Ishikawa (cell line): ENCODE measurements around the gene LILRB2.

ENCODE experiments used
- CEBPB ChIP-seq: IDR thresholded peaks from 2 replicates; pipeline ENCODE4 v1.6.1; 2012
- CREB1 ChIP-seq: IDR thresholded peaks from 2 replicates; pipeline ENCODE4 v1.6.1; 2012; ENCODE audit warnings: low read depth
- EGR1 ChIP-seq: IDR thresholded peaks from 2 replicates; pipeline ENCODE4 v1.6.1; 2012
- EP300 ChIP-seq: IDR thresholded peaks from 2 replicates; pipeline ENCODE4 v1.6.1; 2012; ENCODE audit warnings: borderline replicate concordance
- FOXM1 ChIP-seq: IDR thresholded peaks from 2 replicates; pipeline ENCODE4 v1.6.1; 2012; ENCODE audit warnings: low read depth, borderline replicate concordance
- MAX ChIP-seq: IDR thresholded peaks from 2 replicates; pipeline ENCODE4 v1.6.1; 2012
- NFIC ChIP-seq: IDR thresholded peaks from 2 replicates; pipeline ENCODE4 v1.6.1; 2012
- RAD21 ChIP-seq: IDR thresholded peaks from 2 replicates; pipeline ENCODE4 v1.6.1; 2012; ENCODE audit warnings: low read depth
- TAF1 ChIP-seq: IDR thresholded peaks from 2 replicates; pipeline ENCODE4 v1.6.1; 2012; ENCODE audit warnings: low read depth, mild to moderate bottlenecking
- TCF12 ChIP-seq: IDR thresholded peaks from 2 replicates; pipeline ENCODE4 v1.6.1; 2012; ENCODE audit warnings: low read depth
- TEAD4 ChIP-seq: IDR thresholded peaks from 2 replicates; pipeline ENCODE4 v1.6.1; 2012
- YY1 ChIP-seq: IDR thresholded peaks from 2 replicates; pipeline ENCODE4 v1.6.1; 2012; ENCODE audit warnings: low read depth
- ZBTB7A ChIP-seq: IDR thresholded peaks from 2 replicates; pipeline ENCODE4 v1.6.1; 2012; ENCODE audit warnings: low read depth
- TF ChIP-seq, protein P1 (sequence below): IDR thresholded peaks from 2 replicates; pipeline ENCODE4 v1.6.1; 2012
- TF ChIP-seq, protein P2 (sequence below): IDR thresholded peaks from 2 replicates; pipeline ENCODE4 v1.6.1; 2012; ENCODE audit warnings: low read depth, mild to moderate bottlenecking

Gene LILRB2

GRCh38 chr19:54307389-54308020, 26.6 kb upstream of the LILRB2 start:
- TF ChIP-seq YY1 (no peak), CREB1 (no peak), FOXM1 (no peak), EGR1 (no peak), EP300 (no peak), RAD21 (no peak)
- TF ChIP-seq, protein P1, sequence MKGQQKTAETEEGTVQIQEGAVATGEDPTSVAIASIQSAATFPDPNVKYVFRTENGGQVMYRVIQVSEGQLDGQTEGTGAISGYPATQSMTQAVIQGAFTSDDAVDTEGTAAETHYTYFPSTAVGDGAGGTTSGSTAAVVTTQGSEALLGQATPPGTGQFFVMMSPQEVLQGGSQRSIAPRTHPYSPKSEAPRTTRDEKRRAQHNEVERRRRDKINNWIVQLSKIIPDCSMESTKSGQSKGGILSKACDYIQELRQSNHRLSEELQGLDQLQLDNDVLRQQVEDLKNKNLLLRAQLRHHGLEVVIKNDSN = no peak

GRCh38 chr19:54305141-54305540, 24.2 kb upstream of the LILRB2 start:
- TF ChIP-seq YY1 (no peak), NFIC (no peak), TCF12 (no peak), TEAD4 (no peak), CEBPB (no peak), EGR1 (no peak), TAF1 (no peak), FOXM1 (no peak), MAX (no peak)
- TF ChIP-seq, protein P2, sequence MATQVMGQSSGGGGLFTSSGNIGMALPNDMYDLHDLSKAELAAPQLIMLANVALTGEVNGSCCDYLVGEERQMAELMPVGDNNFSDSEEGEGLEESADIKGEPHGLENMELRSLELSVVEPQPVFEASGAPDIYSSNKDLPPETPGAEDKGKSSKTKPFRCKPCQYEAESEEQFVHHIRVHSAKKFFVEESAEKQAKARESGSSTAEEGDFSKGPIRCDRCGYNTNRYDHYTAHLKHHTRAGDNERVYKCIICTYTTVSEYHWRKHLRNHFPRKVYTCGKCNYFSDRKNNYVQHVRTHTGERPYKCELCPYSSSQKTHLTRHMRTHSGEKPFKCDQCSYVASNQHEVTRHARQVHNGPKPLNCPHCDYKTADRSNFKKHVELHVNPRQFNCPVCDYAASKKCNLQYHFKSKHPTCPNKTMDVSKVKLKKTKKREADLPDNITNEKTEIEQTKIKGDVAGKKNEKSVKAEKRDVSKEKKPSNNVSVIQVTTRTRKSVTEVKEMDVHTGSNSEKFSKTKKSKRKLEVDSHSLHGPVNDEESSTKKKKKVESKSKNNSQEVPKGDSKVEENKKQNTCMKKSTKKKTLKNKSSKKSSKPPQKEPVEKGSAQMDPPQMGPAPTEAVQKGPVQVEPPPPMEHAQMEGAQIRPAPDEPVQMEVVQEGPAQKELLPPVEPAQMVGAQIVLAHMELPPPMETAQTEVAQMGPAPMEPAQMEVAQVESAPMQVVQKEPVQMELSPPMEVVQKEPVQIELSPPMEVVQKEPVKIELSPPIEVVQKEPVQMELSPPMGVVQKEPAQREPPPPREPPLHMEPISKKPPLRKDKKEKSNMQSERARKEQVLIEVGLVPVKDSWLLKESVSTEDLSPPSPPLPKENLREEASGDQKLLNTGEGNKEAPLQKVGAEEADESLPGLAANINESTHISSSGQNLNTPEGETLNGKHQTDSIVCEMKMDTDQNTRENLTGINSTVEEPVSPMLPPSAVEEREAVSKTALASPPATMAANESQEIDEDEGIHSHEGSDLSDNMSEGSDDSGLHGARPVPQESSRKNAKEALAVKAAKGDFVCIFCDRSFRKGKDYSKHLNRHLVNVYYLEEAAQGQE = no peak
- TF ChIP-seq, protein P1 = no peak

- TF ChIP-seq EP300 = no peak
- no peak for TF ChIP-seq CREB1
- TF ChIP-seq CEBPB = no peak
- TF ChIP-seq ZBTB7A = no peak
- TF ChIP-seq, protein P2 = no peak
- no peak for TF ChIP-seq EGR1
- TF ChIP-seq NFIC = no peak
- TF ChIP-seq TCF12 = no peak
- no peak for TF ChIP-seq TAF1
- no peak for TF ChIP-seq YY1
- TF ChIP-seq, protein P1 = no peak
- no peak for TF ChIP-seq RAD21
- no peak for TF ChIP-seq TEAD4
- no peak for TF ChIP-seq MAX
- no peak for TF ChIP-seq FOXM1
Measured at GRCh38 chr19:54302257-54302656, 21.3 kb upstream of the LILRB2 start.

- no peak for TF ChIP-seq NFIC
- no peak for TF ChIP-seq ZBTB7A
- no peak for TF ChIP-seq EGR1
- TF ChIP-seq MAX = no peak
- TF ChIP-seq, protein P2 = no peak
- no peak for TF ChIP-seq TEAD4
- TF ChIP-seq TAF1 = no peak
- no peak for TF ChIP-seq YY1
- no peak for TF ChIP-seq CREB1
- TF ChIP-seq CEBPB = no peak
- TF ChIP-seq, protein P1 = no peak
- no peak for TF ChIP-seq RAD21
- TF ChIP-seq FOXM1 = no peak
- TF ChIP-seq EP300 = no peak
- TF ChIP-seq TCF12 = no peak
Measured at GRCh38 chr19:54299515-54299914, 18.6 kb upstream of the LILRB2 start.
